ENCODE data around the gene PTPRN2.

DNA sequence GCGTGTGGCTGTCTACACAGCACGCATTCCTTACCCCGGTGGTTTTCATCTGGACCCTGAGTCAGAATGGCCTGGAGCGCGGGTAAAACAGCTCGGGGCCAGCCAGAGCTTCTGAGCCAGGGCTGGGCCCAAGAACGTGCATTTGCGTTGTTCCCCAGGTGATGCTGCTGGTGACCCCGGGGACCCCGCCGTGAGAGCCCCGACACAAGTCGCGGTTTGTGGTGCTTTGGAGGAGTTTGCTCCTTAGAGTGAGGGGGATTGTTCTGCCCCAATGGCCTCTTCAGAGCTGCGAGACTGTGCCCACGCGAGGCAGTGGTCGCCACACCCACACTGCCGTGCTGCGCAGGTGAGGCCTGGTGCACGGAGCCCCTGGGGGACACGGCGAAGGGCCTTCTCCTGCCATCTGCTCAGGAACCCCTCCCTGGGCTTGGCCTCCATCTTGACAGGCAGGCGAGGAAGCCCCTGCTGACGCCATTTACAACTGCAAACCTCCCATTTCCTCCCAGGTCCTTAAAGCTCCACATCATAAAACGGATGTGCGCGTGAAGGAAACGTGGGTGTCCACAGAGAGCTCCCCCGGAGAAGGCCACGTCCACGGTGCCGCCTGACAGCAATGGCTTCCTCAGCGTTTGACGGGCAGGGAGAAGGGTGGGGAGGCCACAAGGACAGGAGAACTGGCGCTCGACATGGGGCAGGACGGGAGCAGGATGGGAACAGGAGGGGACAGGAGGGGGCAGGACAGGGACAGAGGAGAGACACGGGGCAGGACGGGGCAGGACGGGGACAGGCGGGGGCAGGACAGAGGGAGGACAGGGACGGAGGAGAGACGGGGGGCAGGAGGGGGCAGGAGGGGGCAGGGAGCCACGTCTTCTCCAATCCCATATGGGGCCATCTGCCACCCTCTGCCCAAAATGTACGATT lies 773.6 kb downstream of the PTPRN2 start:
- TF ChIP-seq CTCF (IDR thresholded peaks at IDR 0.05) (no peak), ZFX (IDR thresholded peaks at IDR 0.05; ENCODE audit: borderline replicate concordance) (no peak)
